ENCODE measurements around the gene KRABD2.

GRCh38 chr17:8386841-8387240 lies 10.3 kb upstream of the KRABD2 start:
- TF ChIP-seq SIN3A (IDR thresholded peaks at IDR 0.05; ENCODE audit: borderline replicate concordance, insufficient read depth, low read depth, low read length) (no peak), CTCF (IDR thresholded peaks at IDR 0.05) (no peak), REST (IDR thresholded peaks at IDR 0.05; ENCODE audit: insufficient read depth in 1 of 2, low read depth in 2 of 2, low read length in 1 of 2) (no peak), POLR2AphosphoS5 (IDR thresholded peaks at IDR 0.05; ENCODE audit: low read depth, low read length) (no peak), TCF7L2 (IDR thresholded peaks at IDR 0.05; ENCODE audit: low read depth, low read length) (no peak)
